ENCODE measurements around the gene CMTM5. TPM values are rescaled to one million over a fixed set of nuclear protein-coding genes. Genes with fewer than 3 reads are reported as not detected.

The CMTM5 gene
- total and polyA plus RNA-seq, 5 donors from 2014 or later, result 2.8 TPM; not detected in 4

DNA sequence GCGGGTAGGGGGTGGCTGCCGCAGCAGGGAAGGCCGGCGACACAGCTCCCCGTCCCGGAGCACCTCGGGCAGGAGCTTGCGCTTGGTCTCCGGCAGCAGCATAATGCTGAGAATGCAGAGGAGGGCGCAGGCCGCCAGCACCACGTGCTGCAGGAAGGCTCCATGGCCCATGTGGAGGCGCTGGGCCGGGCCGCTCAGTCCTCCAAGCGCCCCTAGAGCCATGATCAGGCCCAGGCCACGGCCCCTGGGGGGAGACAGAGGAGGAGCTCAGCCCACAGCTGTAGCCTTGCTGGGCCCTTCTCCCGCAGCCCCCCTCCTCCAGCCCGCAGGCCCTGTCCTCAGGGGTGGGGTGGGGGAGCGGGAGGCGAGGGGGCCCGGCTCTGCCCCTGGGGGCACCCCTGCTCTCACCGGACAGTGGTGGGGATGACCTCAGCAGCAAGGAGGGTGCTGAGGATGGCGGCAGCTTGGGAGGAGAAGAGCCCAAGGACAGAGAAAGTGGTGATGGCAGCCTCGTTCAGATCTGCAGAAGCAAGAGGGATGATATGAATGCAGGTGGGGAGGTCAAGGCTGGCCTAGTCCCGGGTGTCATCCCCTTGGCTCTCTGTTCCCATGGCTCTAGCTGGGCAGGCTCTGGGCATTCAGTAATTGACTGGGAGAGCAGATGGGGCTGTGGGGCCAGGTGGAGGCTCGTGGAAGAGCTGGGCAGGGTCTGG, 30.0 kb upstream of the CMTM5 start:
- H3K4me3 ChIP-seq (ENCODE audit: low read depth, low read length), result no peak overlapping the region
- Mint-ChIP-seq H3K27ac (no peak overlapping the region), H3K4me1 (peaks cover 0 to 9% (median 0%) of the 10 kb centered on the region in 4 donors), H3K36me3 (peaks cover 12% of the 10 kb centered on the region), H3K27me3 (peaks cover 52% of the 10 kb centered on the region), H3K4me3 (no peak overlapping the region), H3K9me3 (peaks cover 0 to 7% (median 0%) of the 10 kb centered on the region in 7 donors)
- H3K36me3 ChIP-seq (ENCODE audit: control insufficient read depth, insufficient read depth, low read length), result no peaks in the 10 kb centered on the region
- no peak overlapping the region for H3K27ac ChIP-seq (ENCODE audit: insufficient read depth, low read length, poor library complexity, severe bottlenecking)
- DNase-seq (no peak), ATAC-seq (ENCODE audit: low read depth in 2 of 2) (no peak)
- H3K9me3 ChIP-seq (ENCODE audit: control insufficient read depth in 2 of 2, low read length in 2 of 2), result no peaks in the 10 kb centered on the region
- H3K4me1 ChIP-seq (ENCODE audit: control insufficient read depth, insufficient read depth, low read length, poor library complexity, severe bottlenecking), result peaks cover 4% of the 10 kb centered on the region
- peaks cover 9% of the 10 kb centered on the region for H3K27me3 ChIP-seq (ENCODE audit: control insufficient read depth, insufficient read depth, low read length)

GRCh38 chr14:23347406-23348296, 29.2 kb upstream of the CMTM5 start:
- Histone ChIP-seq H3K9me3 (ENCODE audit: control insufficient read depth in 2 of 2, low read length in 2 of 2) (no peaks in the 10 kb centered on the region), H3K36me3 (ENCODE audit: control insufficient read depth, insufficient read depth, low read length) (no peaks in the 10 kb centered on the region), H3K27ac (ENCODE audit: insufficient read depth, low read length, poor library complexity, severe bottlenecking) (no peak overlapping the region), H3K27me3 (ENCODE audit: control insufficient read depth, insufficient read depth, low read length) (peaks cover 6% of the 10 kb centered on the region), H3K4me3 (ENCODE audit: low read depth, low read length) (no peak overlapping the region), H3K4me1 (ENCODE audit: control insufficient read depth, insufficient read depth, low read length, poor library complexity, severe bottlenecking) (peaks cover 6% of the 10 kb centered on the region)
- Mint-ChIP-seq H3K4me1 (peaks cover 0 to 10% (median 0%) of the 10 kb centered on the region in 4 donors), H3K27me3 (peaks cover 48% of the 10 kb centered on the region), H3K27ac (no peak overlapping the region), H3K9me3 (peaks cover 0 to 7% (median 0%) of the 10 kb centered on the region in 7 donors), H3K36me3 (peaks cover 12% of the 10 kb centered on the region), H3K4me3 (no peak overlapping the region)
- ATAC-seq (ENCODE audit: low read depth in 2 of 2), result no peak
- no peak for DNase-seq

DNA sequence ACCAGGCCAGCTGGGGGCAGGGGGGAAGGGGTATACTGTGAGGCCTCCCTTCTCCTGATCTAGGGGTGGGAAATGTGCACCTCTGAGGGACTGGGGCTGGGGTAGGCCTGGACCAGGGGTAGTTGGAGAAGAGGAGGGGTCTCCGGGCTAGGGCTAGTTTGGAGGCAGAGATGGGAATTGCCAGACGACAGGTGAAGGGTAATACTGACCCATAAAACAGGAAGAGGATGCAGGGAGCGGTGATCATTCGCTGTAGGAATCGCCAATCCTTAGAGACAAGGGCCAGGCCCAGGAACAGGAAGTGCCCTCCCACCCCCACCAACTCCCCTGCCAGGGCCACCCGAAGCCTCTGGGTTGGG, 28.6 kb upstream of the CMTM5 start:
- H3K36me3 Mint-ChIP-seq, result peaks cover 12% of the 10 kb centered on the region
- peaks cover 0 to 7% (median 0%) of the 10 kb centered on the region in 7 donors for H3K9me3 Mint-ChIP-seq
- Histone ChIP-seq H3K27me3 (ENCODE audit: control insufficient read depth, insufficient read depth, low read length) (peaks cover 10% of the 10 kb centered on the region), H3K4me3 (ENCODE audit: low read depth, low read length) (no peak overlapping the region), H3K27ac (ENCODE audit: insufficient read depth, low read length, poor library complexity, severe bottlenecking) (no peak overlapping the region), H3K4me1 (ENCODE audit: control insufficient read depth, insufficient read depth, low read length, poor library complexity, severe bottlenecking) (peaks cover 6% of the 10 kb centered on the region), H3K9me3 (ENCODE audit: control insufficient read depth in 2 of 2, low read length in 2 of 2) (no peaks in the 10 kb centered on the region), H3K36me3 (ENCODE audit: control insufficient read depth, insufficient read depth, low read length) (no peaks in the 10 kb centered on the region)
- DNase-seq (no peak), ATAC-seq (ENCODE audit: low read depth in 2 of 2) (no peak)
- peaks cover 2 to 16% (median 5%) of the 10 kb centered on the region in 4 donors for H3K4me1 Mint-ChIP-seq
- no peak overlapping the region for H3K27ac Mint-ChIP-seq
- H3K4me3 Mint-ChIP-seq, result no peak overlapping the region
- peaks cover 48% of the 10 kb centered on the region for H3K27me3 Mint-ChIP-seq

- Histone ChIP-seq H3K36me3 (ENCODE audit: control insufficient read depth, insufficient read depth, low read length) (no peaks in the 10 kb centered on the region), H3K27ac (ENCODE audit: insufficient read depth, low read length, poor library complexity, severe bottlenecking) (no peak overlapping the region), H3K4me1 (ENCODE audit: control insufficient read depth, insufficient read depth, low read length, poor library complexity, severe bottlenecking) (peaks cover 6% of the 10 kb centered on the region), H3K4me3 (ENCODE audit: low read depth, low read length) (no peak overlapping the region), H3K9me3 (ENCODE audit: control insufficient read depth in 2 of 2, low read length in 2 of 2) (no peaks in the 10 kb centered on the region), H3K27me3 (ENCODE audit: control insufficient read depth, insufficient read depth, low read length) (peaks cover 16% of the 10 kb centered on the region)
- Mint-ChIP-seq H3K4me1 (peaks cover 2 to 17% (median 9%) of the 10 kb centered on the region in 4 donors), H3K4me3 (peak overlapping the region in 2 of 4 donors; percentile 49 to 53), H3K9me3 (peaks cover 0 to 7% (median 0%) of the 10 kb centered on the region in 7 donors), H3K36me3 (peaks cover 12% of the 10 kb centered on the region), H3K27me3 (peaks cover 54% of the 10 kb centered on the region), H3K27ac (no peak overlapping the region)
- ATAC-seq (ENCODE audit: low read depth in 2 of 2) (no peak), DNase-seq (no peak)
Measured at GRCh38 chr14:23349156-23349845, 27.5 kb upstream of the CMTM5 start.

DNA sequence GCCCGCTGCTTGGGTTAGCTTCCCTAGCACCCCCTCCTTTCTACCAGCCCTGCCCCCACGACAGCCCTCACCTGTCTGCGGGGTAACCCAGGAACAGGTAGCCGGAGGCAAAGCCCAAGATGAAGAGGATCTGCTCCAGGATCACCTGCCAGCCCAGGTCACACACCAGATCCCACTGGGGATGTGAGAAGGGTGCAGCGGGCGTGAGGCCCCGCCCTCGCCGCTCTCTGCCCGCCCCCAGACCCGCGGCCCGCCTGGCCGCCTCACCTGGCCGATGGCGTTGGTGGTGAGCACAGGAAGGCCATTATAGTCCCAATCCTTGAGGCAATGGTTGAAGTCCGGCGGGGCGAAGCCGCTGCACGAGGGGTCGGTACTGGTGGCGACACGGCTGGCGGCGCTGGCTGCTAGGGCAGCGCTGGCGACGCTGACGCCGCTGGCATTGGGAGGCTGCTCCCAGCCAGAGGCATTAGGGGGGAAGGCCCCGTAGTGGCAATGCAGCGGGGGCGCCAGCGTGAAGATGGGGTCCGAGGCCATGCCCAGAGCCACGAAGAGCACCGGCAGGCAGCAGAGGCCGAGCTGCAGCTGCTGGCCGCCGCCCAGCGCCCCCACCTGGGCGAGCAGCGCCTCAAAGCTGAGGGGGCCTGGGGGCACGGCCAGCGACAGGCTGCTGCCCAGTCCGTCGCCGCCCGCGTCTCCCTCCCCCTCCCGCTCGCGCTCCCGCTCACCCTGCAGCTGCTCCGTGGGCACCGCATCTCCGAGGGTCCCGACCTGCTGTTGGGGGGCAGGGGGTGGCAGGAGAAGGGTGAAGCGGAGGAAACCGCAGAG, 25.0 kb upstream of the CMTM5 start:
- H3K36me3 Mint-ChIP-seq, result peaks cover 12% of the 10 kb centered on the region
- peaks cover 18% of the 10 kb centered on the region for H3K27me3 ChIP-seq (ENCODE audit: control insufficient read depth, insufficient read depth, low read length)
- peaks cover 0 to 7% (median 0%) of the 10 kb centered on the region in 7 donors for H3K9me3 Mint-ChIP-seq
- H3K4me1 ChIP-seq (ENCODE audit: control insufficient read depth, insufficient read depth, low read length, poor library complexity, severe bottlenecking), result peaks cover 6% of the 10 kb centered on the region
- ATAC-seq (ENCODE audit: low read depth in 2 of 2) (peak in 1 of 2 donors; percentile 14), DNase-seq (no peak)
- peaks cover 2 to 17% (median 9%) of the 10 kb centered on the region in 4 donors for H3K4me1 Mint-ChIP-seq
- H3K4me3 Mint-ChIP-seq, result peak overlapping the region in 3 of 4 donors; percentile 33 to 79 (median 60)
- H3K27ac ChIP-seq (ENCODE audit: insufficient read depth, low read length, poor library complexity, severe bottlenecking), result no peak overlapping the region
- peaks cover 56% of the 10 kb centered on the region for H3K27me3 Mint-ChIP-seq
- H3K27ac Mint-ChIP-seq, result no peak overlapping the region
- no peaks in the 10 kb centered on the region for H3K9me3 ChIP-seq (ENCODE audit: control insufficient read depth in 2 of 2, low read length in 2 of 2)
- no peak overlapping the region for H3K4me3 ChIP-seq (ENCODE audit: low read depth, low read length)
- no peaks in the 10 kb centered on the region for H3K36me3 ChIP-seq (ENCODE audit: control insufficient read depth, insufficient read depth, low read length)

GRCh38 chr14:23352506-23353432, 24.1 kb upstream of the CMTM5 start, which contains the start of gene SLC22A17:
TSS of gene SLC22A17 (minus strand) at chr14:23352887.
- H3K27me3 Mint-ChIP-seq, result peaks cover 56% of the 10 kb centered on the region
- Histone ChIP-seq H3K4me1 (ENCODE audit: control insufficient read depth, insufficient read depth, low read length, poor library complexity, severe bottlenecking) (peaks cover 6% of the 10 kb centered on the region), H3K4me3 (ENCODE audit: low read depth, low read length) (no peak within 1 kb of the TSS), H3K36me3 (ENCODE audit: control insufficient read depth, insufficient read depth, low read length) (no peaks in the 10 kb centered on the region), H3K27me3 (ENCODE audit: control insufficient read depth, insufficient read depth, low read length) (peaks cover 18% of the 10 kb centered on the region), H3K27ac (ENCODE audit: insufficient read depth, low read length, poor library complexity, severe bottlenecking) (no peak within 1 kb of the TSS), H3K9me3 (ENCODE audit: control insufficient read depth in 2 of 2, low read length in 2 of 2) (no peaks in the 10 kb centered on the region)
- DNase-seq, result peak; percentile 39 to 50 (median 47)
- H3K36me3 Mint-ChIP-seq, result peaks cover 12% of the 10 kb centered on the region
- H3K27ac Mint-ChIP-seq, result peak within 1 kb of the TSS in 1 of 3 donors; percentile 9
- ATAC-seq (ENCODE audit: low read depth in 2 of 2), result peak; percentile 75
- peaks cover 2 to 17% (median 9%) of the 10 kb centered on the region in 4 donors for H3K4me1 Mint-ChIP-seq
- H3K9me3 Mint-ChIP-seq, result peaks cover 0 to 7% (median 0%) of the 10 kb centered on the region in 7 donors
- H3K4me3 Mint-ChIP-seq, result peak within 1 kb of the TSS; percentile 75 to 84 (median 82)

Measured in CD4-positive, CD25-positive, alpha-beta regulatory T cell (primary cell).